Smooth muscle cell (in vitro differentiated cells): Measurements from ENCODE around the gene ADAM23. TPM values are rescaled to one million over a fixed set of nuclear protein-coding genes. Genes with fewer than 3 reads are reported as not detected.

Experiments
- DNase-seq: peaks from one replicate; lab custom pipeline; 2025; ENCODE audit not compliant: unreplicated experiment; lab: John Stamatoyannopoulos, UW
- H2AFZ ChIP-seq: fragments of 200-600 bp; sonication (generic); 2 replicates; pipeline ENCODE4 v1.6.0; 2016; ENCODE audit warnings: antibody characterized with exemption, low read depth, mild to moderate bottlenecking
- H3F3A ChIP-seq: fragments of 200-600 bp; sonication (generic); 2 replicates; pipeline ENCODE4 v1.6.0; 2017; ENCODE audit warnings: antibody characterized with exemption, low read depth
- H3K27ac ChIP-seq: fragments of 200-600 bp; sonication (generic); 2 replicates; pipeline ENCODE4 v1.5.1; 2016; ENCODE audit warnings: low read depth, mild to moderate bottlenecking
- H3K27me3 ChIP-seq: fragments of 200-600 bp; sonication (generic); 2 replicates; pipeline ENCODE4 v1.6.1; 2016; ENCODE audit warnings: low read depth, mild to moderate bottlenecking
- H3K36me3 ChIP-seq: fragments of 200-600 bp; sonication (generic); 2 replicates; pipeline ENCODE4 v1.5.1; 2016; ENCODE audit warnings: low read depth
- H3K4me1 ChIP-seq: fragments of 200-600 bp; sonication (generic); 2 replicates; pipeline ENCODE4 v1.5.1; 2016; ENCODE audit warnings: low read depth
- H3K4me2 ChIP-seq: fragments of 200-600 bp; sonication (generic); 2 replicates; pipeline ENCODE4 v1.6.0; 2016; ENCODE audit warnings: mild to moderate bottlenecking
- H3K4me3 ChIP-seq: fragments of 200-600 bp; sonication (generic); 2 replicates; pipeline ENCODE4 v1.5.1; 2016; ENCODE audit warnings: mild to moderate bottlenecking
- H3K79me2 ChIP-seq: fragments of 200-600 bp; sonication (generic); 2 replicates; pipeline ENCODE4 v1.6.0; 2016; ENCODE audit warnings: low read depth, mild to moderate bottlenecking
- H3K9ac ChIP-seq: fragments of 200-600 bp; sonication (generic); 2 replicates; pipeline ENCODE4 v1.6.0; 2016; ENCODE audit warnings: low read depth
- H3K9me3 ChIP-seq: fragments of 200-600 bp; sonication (generic); replicated peaks from 2 replicates; pipeline ENCODE4 v1.5.1; 2016; ENCODE audit warnings: low read depth
- H4K20me1 ChIP-seq: fragments of 200-600 bp; sonication (generic); 2 replicates; pipeline ENCODE4 v1.6.0; 2016; ENCODE audit warnings: low read depth
- CTCF ChIP-seq: fragments of 200-600 bp; sonication (generic); IDR thresholded peaks from 2 replicates; pipeline ENCODE4 v1.5.1; 2017; ENCODE audit warnings: borderline replicate concordance, mild to moderate bottlenecking, antibody characterized with exemption; ENCODE audit not compliant: insufficient read depth, poor library complexity, severe bottlenecking
- WGBS: methylation state at CpG from one replicate; pipeline ENCODE4 v1.1.7; 2016; ENCODE audit warnings: low lambda C conversion rate; 5-methylcytosine and 5-hydroxymethylcytosine counted together
- polyA plus RNA-seq: library from polyadenylated mRNA; unstranded; fragments of >200 nt; fragmentation: Nextera tagmentation; extraction: Ambion mirVana; gene quantifications from 2 replicates; pipeline ENCODE4 v1.2.1, GENCODE V29; 2016
- total RNA-seq: library from RNA; depleted of rRNA; stranded (reverse); fragments of >200 nt; gene quantifications from 2 replicates; pipeline ENCODE4 v1.2.3, GENCODE V29; 2014

The ADAM23 gene
- total and polyA plus RNA-seq, 2 experiments from 2014 or later: 7.0 to 18.2 TPM

DNA sequence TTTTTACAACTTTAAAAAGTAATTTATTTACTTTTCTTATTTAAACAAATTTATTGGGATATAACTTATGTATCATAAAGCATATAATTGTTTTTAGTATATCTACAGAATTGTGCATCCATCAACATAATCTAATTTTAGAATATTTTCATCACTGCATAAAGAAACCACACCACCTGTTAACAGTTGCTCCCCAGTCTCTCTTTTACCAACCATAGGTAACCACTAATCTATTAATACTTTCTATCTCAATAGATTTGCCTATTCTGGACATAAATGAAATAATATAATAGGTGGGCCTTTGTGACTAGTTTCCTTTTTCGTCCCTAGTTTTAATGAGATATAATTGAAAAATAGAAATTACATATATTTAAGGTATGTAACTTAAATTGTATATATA, 90.6 kb downstream of the ADAM23 start:
- no peak overlapping the region for H3K4me3 ChIP-seq
- no peaks in the 10 kb centered on the region for H3K79me2 ChIP-seq
- no peaks in the 10 kb centered on the region for H3K27me3 ChIP-seq
- H3K36me3 ChIP-seq: no peaks in the 10 kb centered on the region
- DNase-seq: no peak
- H3K9ac ChIP-seq: no peak overlapping the region
- H2AFZ ChIP-seq: no peak overlapping the region
- H3F3A ChIP-seq: no peaks in the 10 kb centered on the region
- no peak overlapping the region for H3K27ac ChIP-seq
- no peak for TF ChIP-seq CTCF
- no peaks in the 10 kb centered on the region for H3K9me3 ChIP-seq
- WGBS: 96% methylated on average over 1 of the region's 1 CpG
- H4K20me1 ChIP-seq: no peaks in the 10 kb centered on the region
- no peak overlapping the region for H3K4me2 ChIP-seq
- H3K4me1 ChIP-seq: no peaks in the 10 kb centered on the region

- Histone ChIP-seq H3K9ac (no peak overlapping the region), H3K9me3 (no peaks in the 10 kb centered on the region), H3K36me3 (no peaks in the 10 kb centered on the region), H3K27ac (no peak overlapping the region), H3K4me2 (no peak overlapping the region), H2AFZ (no peak overlapping the region), H3K79me2 (no peaks in the 10 kb centered on the region), H4K20me1 (no peaks in the 10 kb centered on the region), H3K27me3 (no peaks in the 10 kb centered on the region), H3F3A (no peaks in the 10 kb centered on the region), H3K4me1 (no peaks in the 10 kb centered on the region), H3K4me3 (no peak overlapping the region)
- WGBS: 87% methylated on average over 4 of the region's 4 CpGs
- no peak for TF ChIP-seq CTCF
- no peak for DNase-seq
Observed at GRCh38 chr2:206535260-206535986, 92.1 kb downstream of the ADAM23 start.

DNA sequence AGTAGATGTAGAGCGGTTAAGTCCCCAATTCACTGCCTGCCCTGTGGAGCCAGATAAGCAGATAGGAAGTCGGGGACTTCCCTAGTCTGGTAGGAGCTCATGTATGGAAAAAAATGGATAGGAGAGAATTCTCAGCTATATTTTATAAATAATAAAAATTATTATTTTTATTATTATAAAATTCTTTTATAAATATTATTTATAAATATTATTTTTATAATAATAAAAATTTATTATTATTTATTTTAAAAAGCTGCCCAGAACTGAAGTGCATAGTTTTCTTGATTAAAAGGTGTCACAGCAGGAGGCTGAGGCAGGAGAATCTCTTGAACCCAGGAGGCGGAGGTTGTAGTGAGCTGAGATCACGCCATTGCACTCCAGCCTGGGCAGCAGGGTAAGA, 97.4 kb downstream of the ADAM23 start:
- no peaks in the 10 kb centered on the region for H3K36me3 ChIP-seq
- no peak overlapping the region for H3K4me3 ChIP-seq
- DNase-seq: no peak
- no peak overlapping the region for H2AFZ ChIP-seq
- no peak overlapping the region for H3K27ac ChIP-seq
- no peaks in the 10 kb centered on the region for H3K9me3 ChIP-seq
- TF ChIP-seq CTCF: no peak
- H3K4me2 ChIP-seq: no peak overlapping the region
- H3K79me2 ChIP-seq: no peaks in the 10 kb centered on the region
- 98% methylated on average over 4 of the region's 4 CpGs for WGBS
- H3K4me1 ChIP-seq: no peaks in the 10 kb centered on the region
- H3K27me3 ChIP-seq: no peaks in the 10 kb centered on the region
- no peak overlapping the region for H3K9ac ChIP-seq
- H3F3A ChIP-seq: no peaks in the 10 kb centered on the region
- H4K20me1 ChIP-seq: no peaks in the 10 kb centered on the region

DNA sequence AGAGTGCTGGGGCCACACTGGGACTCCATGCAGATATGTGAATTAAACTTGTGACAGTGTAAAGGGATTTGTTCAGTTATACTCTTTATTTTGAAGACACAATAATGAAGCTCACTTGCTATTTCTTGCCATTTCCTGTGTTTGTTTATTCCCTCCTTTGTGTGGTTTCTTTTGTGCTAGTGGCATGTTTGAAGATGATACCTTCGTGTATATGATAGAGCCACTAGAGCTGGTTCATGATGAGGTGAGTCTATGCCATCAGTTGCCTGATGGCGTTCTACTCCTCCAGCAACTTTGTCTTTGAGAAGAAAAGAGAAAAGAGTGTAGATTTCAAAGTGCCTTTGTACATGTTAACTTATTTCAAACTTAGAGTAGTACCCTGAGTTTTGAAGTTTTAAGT, 99.7 kb downstream of the ADAM23 start:
- no peak overlapping the region for H3K4me3 ChIP-seq
- 95% methylated on average over 2 of the region's 2 CpGs for WGBS
- no peaks in the 10 kb centered on the region for H3F3A ChIP-seq
- H3K9ac ChIP-seq: no peak overlapping the region
- no peak for TF ChIP-seq CTCF
- H3K79me2 ChIP-seq: no peaks in the 10 kb centered on the region
- no peak overlapping the region for H2AFZ ChIP-seq
- no peaks in the 10 kb centered on the region for H3K9me3 ChIP-seq
- no peak overlapping the region for H3K4me2 ChIP-seq
- no peaks in the 10 kb centered on the region for H3K36me3 ChIP-seq
- no peaks in the 10 kb centered on the region for H3K27me3 ChIP-seq
- H4K20me1 ChIP-seq: no peaks in the 10 kb centered on the region
- no peak overlapping the region for H3K27ac ChIP-seq
- no peak for DNase-seq
- no peaks in the 10 kb centered on the region for H3K4me1 ChIP-seq
